PFSK-1 (cell line): Measurements from ENCODE around the gene KCTD16.

ENCODE experiments used
- FOXP2 ChIP-seq: optimal IDR thresholded peaks from 2 replicates; pipeline ENCODE3; 2011; ENCODE audit warnings: borderline replicate concordance, control low read depth, inconsistent platforms; ENCODE audit not compliant: insufficient read depth; ENCODE audit errors: extremely low read length, extremely low read depth
- POLR2AphosphoS5 ChIP-seq: IDR thresholded peaks from 2 replicates; pipeline ENCODE4 v1.6.1; 2012; ENCODE audit warnings: low read depth, mild to moderate bottlenecking, control low read depth, low read length, moderate library complexity
- REST ChIP-seq, 2 experiments: IDR thresholded peaks; 2 replicates each; pipeline versions ENCODE4 v1.6.1 to v1.8.0; 2011 to 2012; ENCODE audit warnings: low read depth in 2 of 2, low read length in 2 of 2, control low read depth in 1 of 2, inconsistent platforms in 1 of 2, mild to moderate bottlenecking in 1 of 2, moderate library complexity in 1 of 2; ENCODE audit not compliant: insufficient read depth in 1 of 2
- SIN3A ChIP-seq: IDR thresholded peaks from 2 replicates; pipeline ENCODE4 v1.6.1; 2012; ENCODE audit warnings: mild to moderate bottlenecking, low read length, moderate library complexity, borderline replicate concordance; ENCODE audit not compliant: insufficient read depth
- TAF1 ChIP-seq: IDR thresholded peaks from 2 replicates; pipeline ENCODE4 v1.6.1; 2012; ENCODE audit warnings: low read length, control low read depth, borderline replicate concordance; ENCODE audit not compliant: insufficient read depth

Gene KCTD16

GRCh38 chr5:144414202-144415029, 243.7 kb downstream of the KCTD16 start:
- no peak for TF ChIP-seq FOXP2
- TF ChIP-seq REST (IDR thresholded peaks at IDR 0.05; ENCODE audit: insufficient read depth in 1 of 2, low read depth in 2 of 2, low read length in 2 of 2) = no peak
- no peak for TF ChIP-seq SIN3A
- TF ChIP-seq POLR2AphosphoS5 = no peak
- no peak for TF ChIP-seq TAF1

- TF ChIP-seq POLR2AphosphoS5 (no peak), REST (IDR thresholded peaks at IDR 0.05; ENCODE audit: insufficient read depth in 1 of 2, low read depth in 2 of 2, low read length in 2 of 2) (no peak), SIN3A (no peak), FOXP2 (no peak), TAF1 (no peak)
Observed at GRCh38 chr5:144416196-144416595, 245.5 kb downstream of the KCTD16 start.

GRCh38 chr5:144418719-144419118, 248.0 kb downstream of the KCTD16 start:
- no peak for TF ChIP-seq POLR2AphosphoS5
- no peak for TF ChIP-seq REST (IDR thresholded peaks at IDR 0.05; ENCODE audit: insufficient read depth in 1 of 2, low read depth in 2 of 2, low read length in 2 of 2)
- no peak for TF ChIP-seq SIN3A
- no peak for TF ChIP-seq FOXP2
- TF ChIP-seq TAF1 = no peak

GRCh38 chr5:144421411-144421810, 250.7 kb downstream of the KCTD16 start:
- no peak for TF ChIP-seq FOXP2
- TF ChIP-seq POLR2AphosphoS5 = no peak
- TF ChIP-seq TAF1 = no peak
- no peak for TF ChIP-seq SIN3A
- no peak for TF ChIP-seq REST (IDR thresholded peaks at IDR 0.05; ENCODE audit: insufficient read depth in 1 of 2, low read depth in 2 of 2, low read length in 2 of 2)
